ENCODE results near the gene DFFB. TPM values are rescaled to one million over a fixed set of nuclear protein-coding genes. Genes with fewer than 3 reads are reported as not detected.

Gene DFFB
- polyA plus RNA-seq, 3 donors, result 5.9 to 14.7 (median 6.6) TPM

GRCh38 chr1:3837685-3838084, 19.6 kb upstream of the DFFB start:
- H3K4me1 ChIP-seq (ENCODE audit: control insufficient read depth in 1 of 2, insufficient read depth in 2 of 2, low read length in 2 of 2), result peaks cover 1 to 2% of the 10 kb centered on the region in 2 donors
- Mint-ChIP-seq H3K27me3 (ENCODE audit: low read depth in 3 of 3) (no peaks in the 10 kb centered on the region), H3K27ac (no peak overlapping the region), H3K4me1 (peaks cover 3% of the 10 kb centered on the region), H3K36me3 (peaks cover 72 to 89% of the 10 kb centered on the region in 2 donors), H3K4me3 (no peak overlapping the region), H3K9me3 (peaks cover 15 to 24% (median 18%) of the 10 kb centered on the region in 7 donors)
- no peak overlapping the region for H3K27ac ChIP-seq (ENCODE audit: low read depth in 1 of 2, low read length in 2 of 2)
- no peak for DNase-seq
- no peak overlapping the region for H2AFZ ChIP-seq (ENCODE audit: insufficient read depth, low read depth, low read length, poor library complexity, severe bottlenecking)
- no peaks in the 10 kb centered on the region for H3K27me3 ChIP-seq (ENCODE audit: control insufficient read depth in 2 of 2, insufficient read depth in 2 of 2, low read length in 2 of 2)
- H4K20me1 ChIP-seq (ENCODE audit: insufficient read depth, low read length), result no peaks in the 10 kb centered on the region
- peaks cover 16 to 23% of the 10 kb centered on the region in 2 donors for H3K9me3 ChIP-seq (replicated peaks in 1 of 2; ENCODE audit: control insufficient read depth in 1 of 2, insufficient read depth in 1 of 2, low read length in 2 of 2)
- peaks cover 58 to 90% of the 10 kb centered on the region in 2 donors for H3K36me3 ChIP-seq (replicated peaks in 1 of 2; ENCODE audit: control insufficient read depth in 1 of 2, insufficient read depth in 2 of 2, low read length in 2 of 2)
- no peak overlapping the region for H3K9ac ChIP-seq (ENCODE audit: insufficient read depth, low read length, poor library complexity, severe bottlenecking)
- no peak for TF ChIP-seq CTCF (IDR thresholded peaks at IDR 0.05)
- H3K4me3 ChIP-seq (replicated peaks in 1 of 3; ENCODE audit: low read depth in 2 of 3, low read length in 3 of 3), result no peak overlapping the region
- intact Hi-C loops (cut with micrococcal nuclease), result no loop called here
- no peak overlapping the region for H3K4me2 ChIP-seq (replicated peaks; ENCODE audit: extremely low read depth, low read length, poor library complexity, severe bottlenecking)
- H3K79me2 ChIP-seq (ENCODE audit: insufficient read depth, low read length), result no peaks in the 10 kb centered on the region
- 100% methylated on average over 1 of the region's 1 CpG for WGBS (ENCODE audit: insufficient coverage)

- TF ChIP-seq CTCF (IDR thresholded peaks at IDR 0.05), result no peak
Observed at GRCh38 chr1:3838788-3839187, 18.5 kb upstream of the DFFB start.

More at GRCh38 chr1:3838788-3839187, 18.5 kb upstream of the DFFB start:
- Mint-ChIP-seq H3K9me3 (peaks cover 15 to 24% (median 18%) of the 10 kb centered on the region in 7 donors), H3K4me1 (peaks cover 11% of the 10 kb centered on the region), H3K27me3 (ENCODE audit: low read depth in 3 of 3) (no peaks in the 10 kb centered on the region), H3K4me3 (no peak overlapping the region), H3K36me3 (peaks cover 70 to 90% of the 10 kb centered on the region in 2 donors), H3K27ac (no peak overlapping the region)
- H3K27me3 ChIP-seq (ENCODE audit: control insufficient read depth in 2 of 2, insufficient read depth in 2 of 2, low read length in 2 of 2), result no peaks in the 10 kb centered on the region
- H4K20me1 ChIP-seq (ENCODE audit: insufficient read depth, low read length), result no peaks in the 10 kb centered on the region
- H2AFZ ChIP-seq (ENCODE audit: insufficient read depth, low read depth, low read length, poor library complexity, severe bottlenecking), result no peak overlapping the region
- no peak for DNase-seq
- WGBS (ENCODE audit: insufficient coverage), result over 99% methylated on average over 11 of the region's 11 CpGs
- H3K4me3 ChIP-seq (replicated peaks in 1 of 3; ENCODE audit: low read depth in 2 of 3, low read length in 3 of 3), result no peak overlapping the region
- H3K9ac ChIP-seq (ENCODE audit: insufficient read depth, low read length, poor library complexity, severe bottlenecking), result no peak overlapping the region
- intact Hi-C loops (cut with micrococcal nuclease), result no loop called here
- no peak overlapping the region for H3K27ac ChIP-seq (ENCODE audit: low read depth in 1 of 2, low read length in 2 of 2)
- H3K36me3 ChIP-seq (replicated peaks in 1 of 2; ENCODE audit: control insufficient read depth in 1 of 2, insufficient read depth in 2 of 2, low read length in 2 of 2), result peaks cover 50 to 79% of the 10 kb centered on the region in 2 donors
- peaks cover 16 to 23% of the 10 kb centered on the region in 2 donors for H3K9me3 ChIP-seq (replicated peaks in 1 of 2; ENCODE audit: control insufficient read depth in 1 of 2, insufficient read depth in 1 of 2, low read length in 2 of 2)
- no peaks in the 10 kb centered on the region for H3K79me2 ChIP-seq (ENCODE audit: insufficient read depth, low read length)
- peaks cover 5 to 10% of the 10 kb centered on the region in 2 donors for H3K4me1 ChIP-seq (ENCODE audit: control insufficient read depth in 1 of 2, insufficient read depth in 2 of 2, low read length in 2 of 2)
- H3K4me2 ChIP-seq (replicated peaks; ENCODE audit: extremely low read depth, low read length, poor library complexity, severe bottlenecking), result no peak overlapping the region

All from CD14-positive monocyte (primary cell).